GM18858 (cell line): ENCODE data around the gene CPPED1.
"Not testable (repeated sequence)": the region's sequence is repeated elsewhere in the genome, so short reads cannot be mapped to it uniquely, and the experiment has no call there.

ENCODE experiments used
- ATAC-seq: cut with Tn5 transposase; IDR thresholded peaks from one replicate; pipeline ENCODE4 v1.9.1; 2021; ENCODE audit not compliant: unreplicated experiment

Gene CPPED1

GRCh38 chr16:12767897-12768296, 35.8 kb downstream of the CPPED1 start:
- ATAC-seq, result no peak

GRCh38 chr16:12766853-12767252, 36.8 kb downstream of the CPPED1 start:
- no peak for ATAC-seq

DNA sequence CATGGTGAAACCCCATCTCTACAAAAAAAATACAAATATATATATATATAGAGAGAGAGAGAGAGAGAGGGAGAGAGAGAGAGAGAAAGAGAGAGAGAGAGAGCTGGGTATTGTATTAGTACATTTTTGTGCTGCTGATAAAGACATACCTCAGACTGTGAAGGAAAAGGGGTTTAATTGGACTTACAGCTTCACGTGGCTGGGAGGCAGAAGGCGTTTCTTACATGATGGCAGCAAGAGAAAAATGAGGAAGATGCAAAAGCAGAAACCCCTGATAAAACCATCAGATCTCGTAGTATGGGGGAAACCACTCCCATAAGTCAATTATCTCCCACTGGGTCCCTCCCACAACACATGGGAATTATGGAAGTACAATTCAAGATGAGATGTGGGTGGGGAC, 37.5 kb downstream of the CPPED1 start:
- ATAC-seq, result not testable (repeated sequence)

GRCh38 chr16:12764813-12765488, 38.7 kb downstream of the CPPED1 start:
- no peak for ATAC-seq

DNA sequence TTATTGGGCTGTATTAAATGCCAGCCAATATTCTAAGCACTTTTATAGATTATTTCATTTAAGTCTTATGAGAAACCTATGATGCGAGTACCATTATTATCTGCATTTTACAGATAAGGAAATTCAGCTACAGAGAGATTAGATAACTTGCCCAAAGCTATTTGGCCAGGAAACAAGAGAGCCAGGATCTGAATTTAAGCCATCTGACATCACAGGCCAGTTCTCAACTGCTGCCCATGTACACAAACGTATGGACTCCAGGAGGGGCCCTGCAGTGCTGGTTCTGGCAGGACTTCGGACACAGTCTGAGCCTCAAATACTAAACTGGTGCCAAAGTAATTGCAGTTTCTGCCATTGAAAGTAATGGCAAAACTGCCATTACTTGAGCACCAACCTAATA, 40.2 kb downstream of the CPPED1 start:
- ATAC-seq, result no peak

DNA sequence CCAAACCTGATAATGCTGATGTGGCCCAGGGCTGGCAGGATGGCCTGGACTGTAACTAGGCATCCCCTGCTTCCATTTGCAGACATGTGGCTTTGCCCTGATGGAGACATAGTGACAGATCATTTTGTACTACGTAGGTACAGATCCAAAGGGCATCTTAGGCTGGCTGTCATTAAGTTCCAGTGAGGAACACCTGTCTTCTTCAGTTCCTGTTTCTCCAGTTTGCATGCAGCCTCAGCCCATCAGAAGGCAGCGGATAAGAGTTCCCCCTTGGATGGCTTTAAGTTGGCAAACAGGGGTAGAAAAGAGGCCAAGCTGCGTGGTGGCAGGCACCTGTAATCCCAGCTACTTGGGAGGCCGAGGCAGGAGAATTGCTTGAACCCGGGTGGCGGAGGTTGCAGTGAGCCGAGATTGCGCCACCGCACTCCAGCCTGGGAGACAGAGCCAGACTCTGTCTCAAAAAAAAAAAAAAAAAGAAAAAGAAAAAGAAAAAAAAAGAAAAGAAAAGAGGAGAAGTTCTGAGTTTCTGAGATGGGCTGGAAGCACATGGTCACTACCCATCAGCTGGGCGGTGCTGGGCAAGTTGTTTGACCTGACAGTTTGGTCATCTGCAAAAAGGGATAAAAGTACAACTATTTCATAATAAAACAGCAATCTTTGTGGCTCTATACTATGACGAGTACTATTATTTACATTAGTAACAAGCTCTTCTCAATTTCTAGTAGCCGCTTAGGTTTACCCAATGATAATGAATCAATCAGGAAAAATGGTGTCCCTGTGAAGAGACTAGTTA, 42.7 kb downstream of the CPPED1 start:
- ATAC-seq, result no peak

DNA sequence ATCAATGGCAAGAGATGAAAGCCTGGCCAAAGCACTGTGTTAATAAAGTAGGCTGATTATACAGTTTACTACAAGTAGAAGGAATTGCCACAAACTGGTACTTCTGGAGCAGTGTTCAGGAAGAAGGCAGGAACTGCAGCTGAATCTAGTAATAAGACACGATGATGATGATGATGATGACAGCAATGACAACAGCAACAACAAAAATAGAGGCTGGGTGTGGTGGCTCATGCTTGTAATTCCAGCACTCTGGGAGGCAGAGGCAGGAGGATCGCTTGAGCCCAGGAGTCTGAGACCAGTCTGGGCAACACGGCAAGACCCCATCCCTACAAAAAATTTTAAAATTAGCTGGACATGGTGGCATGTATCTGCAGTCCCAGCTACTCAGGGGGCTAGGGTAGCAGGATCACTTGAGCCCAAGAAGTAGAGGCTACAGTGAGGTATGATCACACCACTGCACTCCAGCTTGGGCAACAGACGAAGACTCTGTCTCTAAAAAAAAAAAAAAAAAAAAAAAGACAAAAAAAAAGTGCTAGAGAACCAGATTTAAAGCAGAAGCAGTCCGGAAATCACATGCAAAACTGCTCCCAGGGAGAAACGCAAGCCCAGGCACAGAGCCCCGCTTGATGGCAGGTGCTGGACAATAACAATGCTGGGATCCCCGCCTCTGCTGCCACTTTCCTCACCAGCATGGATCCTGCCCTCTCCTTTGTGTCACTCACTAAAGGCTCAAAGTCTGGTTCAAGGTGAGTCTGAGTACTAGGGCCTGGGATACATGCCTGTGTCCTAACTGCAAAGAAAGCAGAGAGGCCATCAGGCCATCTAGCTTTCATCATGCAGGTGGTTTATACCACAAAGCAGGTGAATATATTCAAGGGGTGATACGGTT, 44.8 kb downstream of the CPPED1 start:
- no peak for ATAC-seq

DNA sequence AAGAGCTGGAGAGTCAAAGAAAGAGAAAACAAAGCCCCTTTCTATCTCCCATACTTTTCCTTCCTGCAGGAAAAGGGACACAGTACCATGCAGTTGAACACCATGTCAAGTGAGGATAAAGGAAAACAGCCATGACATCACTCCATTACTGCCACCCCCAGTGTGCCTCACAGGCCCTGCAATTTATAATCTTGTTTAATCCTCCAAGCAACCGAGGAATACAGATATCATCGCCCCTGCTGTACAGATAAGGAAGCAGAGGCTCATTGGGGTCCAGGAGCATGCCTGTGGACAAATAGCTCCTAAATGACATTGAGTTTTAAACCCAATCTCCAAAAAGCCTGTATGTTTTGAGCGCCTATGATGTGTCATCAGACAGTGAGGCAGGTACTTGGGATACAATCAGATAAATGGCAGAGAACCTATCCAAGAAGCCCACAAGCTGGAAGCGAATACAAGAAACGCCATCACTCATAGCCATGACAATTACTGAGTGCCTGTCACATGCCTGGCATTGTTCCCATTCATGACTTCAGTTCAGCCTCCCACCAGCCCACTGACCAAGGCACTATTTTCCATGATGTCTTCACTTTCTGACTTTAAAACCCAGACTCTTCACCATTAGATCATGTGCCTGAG, 45.5 kb downstream of the CPPED1 start:
- no peak for ATAC-seq

DNA sequence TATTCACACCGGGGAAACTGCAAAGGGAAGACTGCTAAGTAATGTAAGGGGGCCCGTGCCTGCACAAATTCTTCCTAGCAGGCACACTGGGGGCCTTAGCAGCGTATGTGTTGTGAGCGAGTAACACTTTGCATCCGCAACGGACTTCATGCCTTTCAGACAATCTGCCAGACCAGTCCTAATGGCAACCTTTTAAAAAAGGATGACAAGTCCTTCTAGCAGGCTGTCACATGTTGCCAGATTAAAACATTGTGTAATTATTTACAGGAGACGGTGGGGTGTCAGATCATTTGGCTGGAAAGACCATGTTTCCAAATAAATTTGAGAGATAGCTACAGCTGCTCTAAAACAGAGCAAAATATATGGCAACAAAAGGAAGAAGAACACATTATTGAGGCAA, 46.1 kb downstream of the CPPED1 start:
- no peak for ATAC-seq

GRCh38 chr16:12754824-12755543, 48.7 kb downstream of the CPPED1 start:
- no peak for ATAC-seq

DNA sequence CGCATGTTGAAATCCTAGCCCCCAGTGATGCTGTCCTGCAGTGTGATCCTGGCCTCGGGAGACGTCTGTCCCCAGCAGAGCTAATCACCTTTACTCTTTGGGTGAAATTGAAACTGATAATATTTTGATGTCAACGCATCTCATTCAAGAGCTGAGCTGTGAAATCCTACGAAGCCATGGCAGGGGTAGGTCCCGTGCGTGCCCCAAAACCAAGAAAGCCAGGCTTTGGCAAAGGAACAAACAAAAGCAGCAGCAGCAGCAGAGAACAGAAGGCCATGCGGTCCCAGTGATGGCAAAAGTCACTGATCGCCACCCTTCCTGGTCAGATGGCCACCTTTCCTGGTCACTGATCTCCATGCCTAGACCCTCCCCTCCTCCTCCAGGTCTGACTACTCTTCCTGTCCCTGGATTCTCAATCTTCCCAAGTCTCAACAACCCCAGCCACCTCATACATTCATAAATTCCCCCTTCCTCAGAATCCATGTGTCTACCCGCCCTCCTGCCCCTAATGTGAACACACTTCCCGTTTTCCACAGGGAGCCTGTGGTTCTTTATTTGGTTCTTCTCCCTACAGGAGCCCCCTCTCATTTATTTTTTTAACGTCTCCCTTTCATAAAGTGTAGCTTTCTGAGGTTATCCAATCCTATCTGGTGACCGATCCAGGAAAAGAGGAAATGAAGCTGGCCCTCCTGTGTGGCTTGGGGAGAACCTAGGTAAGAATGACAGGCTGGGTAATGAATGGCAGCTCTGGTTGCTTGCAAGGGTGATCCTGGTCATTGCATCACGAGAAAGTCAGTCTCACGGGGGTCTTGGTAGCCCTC, 50.3 kb downstream of the CPPED1 start:
- no peak for ATAC-seq

DNA sequence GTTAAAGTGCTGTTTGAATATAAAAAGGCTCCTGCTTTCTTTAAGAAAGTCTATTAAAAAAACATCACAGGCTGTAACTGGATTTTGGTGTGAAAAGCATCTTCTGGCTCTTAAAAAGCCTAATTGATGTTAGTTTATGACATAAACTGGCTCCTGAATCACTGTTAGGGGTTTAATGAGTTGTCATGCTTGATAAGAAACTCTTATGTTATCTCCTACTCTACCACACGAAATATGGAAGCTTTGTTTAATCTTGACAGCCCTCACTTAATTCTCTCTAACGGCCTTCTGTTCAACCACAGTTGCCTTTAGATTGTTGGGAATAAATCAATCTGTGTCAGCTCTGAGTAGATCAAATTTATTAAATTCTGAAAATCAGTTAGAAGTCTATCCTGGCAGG, 51.5 kb downstream of the CPPED1 start:
- ATAC-seq, result no peak

DNA sequence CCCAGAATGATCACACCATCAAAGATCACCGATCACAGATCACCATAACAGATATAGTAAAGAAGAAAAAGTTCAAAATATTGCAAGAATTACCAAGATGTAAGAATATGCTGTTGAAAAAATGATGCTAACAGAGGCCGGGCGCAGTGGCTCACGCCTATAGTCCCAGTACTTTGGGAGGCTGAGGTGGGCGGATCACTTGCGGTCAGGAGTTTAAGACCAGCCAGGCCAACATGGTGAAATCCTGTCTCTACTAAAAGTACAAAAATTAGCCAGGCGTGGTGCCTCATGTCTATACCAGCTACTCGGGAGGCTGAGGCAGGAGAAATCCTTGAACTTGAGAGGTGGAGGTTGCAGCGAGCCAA, 53.2 kb downstream of the CPPED1 start:
- no peak for ATAC-seq

DNA sequence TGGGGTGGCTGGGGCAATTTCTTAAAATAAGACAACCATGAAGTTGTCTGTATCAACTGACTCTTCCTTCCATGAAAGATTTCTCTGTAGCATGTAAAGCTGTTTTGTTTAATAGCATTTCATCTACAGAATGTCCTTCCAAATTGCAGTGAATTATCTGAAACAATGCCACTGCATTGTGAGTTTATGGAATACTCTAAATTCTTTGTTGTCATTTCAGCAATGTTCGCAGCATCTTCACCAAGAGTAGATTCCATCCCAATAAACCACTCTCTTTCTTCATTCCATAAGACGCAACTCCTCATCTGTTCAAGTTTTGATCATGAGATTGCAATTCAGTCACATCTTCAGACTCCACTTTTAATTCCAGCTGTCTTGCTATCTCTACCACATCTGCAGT, 54.6 kb downstream of the CPPED1 start:
- ATAC-seq, result no peak

- ATAC-seq, result no peak
Measured at GRCh38 chr16:12747827-12748226, 55.9 kb downstream of the CPPED1 start.

DNA sequence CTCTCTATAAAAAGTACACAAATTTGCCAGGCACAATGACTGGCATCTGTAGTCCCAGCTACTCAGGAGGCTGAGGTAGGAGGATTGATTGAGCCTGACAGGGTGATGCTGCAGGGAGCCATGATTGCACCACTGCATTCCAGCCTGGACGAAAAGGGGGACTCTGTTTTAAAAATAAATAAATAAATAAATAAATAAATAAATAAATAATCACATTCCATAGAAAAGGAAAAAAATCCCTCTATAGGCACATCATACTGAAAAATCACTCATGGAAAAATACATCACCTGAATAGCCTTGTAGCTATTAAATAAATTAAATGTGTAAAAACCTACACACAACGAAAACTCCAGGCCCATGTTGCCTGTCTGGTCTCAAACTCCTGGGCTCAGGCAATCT, 56.4 kb downstream of the CPPED1 start:
- ATAC-seq, result no peak

- ATAC-seq, result no peak
Measured at GRCh38 chr16:12744860-12745259, 58.8 kb downstream of the CPPED1 start.

GRCh38 chr16:12742741-12743140, 60.9 kb downstream of the CPPED1 start:
- ATAC-seq, result no peak

DNA sequence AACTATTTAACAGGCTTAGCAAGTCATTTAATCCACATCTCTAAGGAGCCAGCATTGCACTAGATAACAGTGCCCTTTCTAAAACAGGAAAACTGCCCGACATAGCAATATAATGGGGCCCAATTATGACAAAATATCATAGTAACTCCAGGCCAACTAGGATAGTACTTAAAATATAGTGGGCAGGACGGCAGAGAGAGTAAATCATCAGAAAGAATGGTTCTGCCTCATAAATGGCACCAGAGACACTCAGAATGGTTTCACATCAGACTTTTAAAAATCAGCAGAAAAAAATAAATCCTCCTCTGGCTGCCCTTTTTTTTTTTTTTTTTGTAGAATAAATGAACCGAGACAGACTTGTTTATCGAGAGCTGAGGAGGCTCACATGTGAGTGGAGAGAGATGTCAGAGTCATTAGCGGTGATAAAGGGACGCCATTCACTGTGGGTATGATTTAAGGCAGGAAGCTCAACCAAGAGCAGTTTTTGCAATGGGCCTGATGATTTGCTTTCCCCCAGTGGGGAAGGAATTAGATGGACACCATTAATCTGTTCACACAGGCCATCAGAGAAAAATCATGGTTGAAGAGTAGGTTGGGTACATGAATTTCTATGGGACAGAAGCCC, 62.6 kb downstream of the CPPED1 start:
- no peak for ATAC-seq
